ES-I3 (cell line): ENCODE measurements around the gene HAUS7.

Experiments
- H3K36me3 ChIP-seq: 2 replicates; pipeline ENCODE4 v1.6.1; 2013; ENCODE audit warnings: mild to moderate bottlenecking, low read length, control low read depth, moderate library complexity; ENCODE audit not compliant: insufficient read depth
- H3K4me1 ChIP-seq: 2 replicates; pipeline ENCODE4 v1.6.1; 2013; ENCODE audit warnings: mild to moderate bottlenecking, control low read depth, low read length; ENCODE audit not compliant: insufficient read depth
- H3K9ac ChIP-seq: 2 replicates; pipeline ENCODE4 v1.6.1; 2013; ENCODE audit warnings: low read depth, mild to moderate bottlenecking, low read length, moderate library complexity
- H3K9me3 ChIP-seq: 2 replicates; pipeline ENCODE4 v1.6.1; 2013; ENCODE audit warnings: mild to moderate bottlenecking, low read length, moderate library complexity; ENCODE audit not compliant: control insufficient read depth, insufficient read depth

Gene HAUS7

GRCh38 chrX:153447581-153447960 lies 22.8 kb downstream of the HAUS7 start:
- no peaks in the 10 kb centered on the region for H3K4me1 ChIP-seq
- H3K9ac ChIP-seq = no peak overlapping the region
- no peaks in the 10 kb centered on the region for H3K9me3 ChIP-seq
- no peaks in the 10 kb centered on the region for H3K36me3 ChIP-seq

GRCh38 chrX:153446950-153447580 lies 23.3 kb downstream of the HAUS7 start:
- H3K9me3 ChIP-seq = no peaks in the 10 kb centered on the region
- no peaks in the 10 kb centered on the region for H3K4me1 ChIP-seq
- H3K36me3 ChIP-seq = no peaks in the 10 kb centered on the region
- no peak overlapping the region for H3K9ac ChIP-seq

- Histone ChIP-seq H3K4me1 (no peaks in the 10 kb centered on the region), H3K9ac (no peak overlapping the region), H3K9me3 (no peaks in the 10 kb centered on the region), H3K36me3 (no peaks in the 10 kb centered on the region)
Observed at GRCh38 chrX:153446636-153446936, 23.8 kb downstream of the HAUS7 start.

- Histone ChIP-seq H3K36me3 (no peaks in the 10 kb centered on the region), H3K9me3 (no peaks in the 10 kb centered on the region), H3K4me1 (no peaks in the 10 kb centered on the region), H3K9ac (no peak within 1 kb of the TSS)
Observed at GRCh38 chrX:153445856-153446635, 24.3 kb downstream of the HAUS7 start, which contains the start of gene TREX2. Gene TREX2 (minus strand): TSS chrX:153446056. CDS start chrX:153445430, 626 bp downstream.

- Histone ChIP-seq H3K36me3 (no peaks in the 10 kb centered on the region), H3K9me3 (no peaks in the 10 kb centered on the region), H3K9ac (no peak overlapping the region), H3K4me1 (no peaks in the 10 kb centered on the region)
Observed at GRCh38 chrX:153445106-153445855, 25.1 kb downstream of the HAUS7 start.

- Histone ChIP-seq H3K4me1 (no peaks in the 10 kb centered on the region), H3K9me3 (no peaks in the 10 kb centered on the region), H3K36me3 (no peaks in the 10 kb centered on the region), H3K9ac (no peak overlapping the region)
Observed at GRCh38 chrX:153444333-153445011, 25.9 kb downstream of the HAUS7 start.

GRCh38 chrX:153443476-153444332 lies 26.7 kb downstream of the HAUS7 start:
- Histone ChIP-seq H3K36me3 (no peaks in the 10 kb centered on the region), H3K4me1 (no peaks in the 10 kb centered on the region), H3K9me3 (no peaks in the 10 kb centered on the region), H3K9ac (no peak overlapping the region)

- Histone ChIP-seq H3K4me1 (no peaks in the 10 kb centered on the region), H3K9me3 (no peaks in the 10 kb centered on the region), H3K9ac (no peak overlapping the region), H3K36me3 (no peaks in the 10 kb centered on the region)
Observed at GRCh38 chrX:153442463-153442862, 27.9 kb downstream of the HAUS7 start.

- H3K4me1 ChIP-seq = no peaks in the 10 kb centered on the region
- H3K9me3 ChIP-seq = no peaks in the 10 kb centered on the region
- H3K9ac ChIP-seq = no peak overlapping the region
- no peaks in the 10 kb centered on the region for H3K36me3 ChIP-seq
Observed at GRCh38 chrX:153441981-153442380, 28.4 kb downstream of the HAUS7 start.

- no peaks in the 10 kb centered on the region for H3K4me1 ChIP-seq
- no peak overlapping the region for H3K9ac ChIP-seq
- H3K36me3 ChIP-seq = no peaks in the 10 kb centered on the region
- H3K9me3 ChIP-seq = no peaks in the 10 kb centered on the region
Observed at GRCh38 chrX:153441296-153441695, 29.1 kb downstream of the HAUS7 start.

GRCh38 chrX:153440556-153441135 lies 29.7 kb downstream of the HAUS7 start:
- Histone ChIP-seq H3K36me3 (no peaks in the 10 kb centered on the region), H3K9ac (no peak overlapping the region), H3K4me1 (no peaks in the 10 kb centered on the region), H3K9me3 (no peaks in the 10 kb centered on the region)

GRCh38 chrX:153439977-153440376 lies 30.4 kb downstream of the HAUS7 start:
- no peaks in the 10 kb centered on the region for H3K9me3 ChIP-seq
- no peaks in the 10 kb centered on the region for H3K4me1 ChIP-seq
- H3K9ac ChIP-seq = no peak overlapping the region
- H3K36me3 ChIP-seq = no peaks in the 10 kb centered on the region

GRCh38 chrX:153438532-153438931 lies 31.8 kb downstream of the HAUS7 start:
- no peaks in the 10 kb centered on the region for H3K36me3 ChIP-seq
- H3K9ac ChIP-seq = no peak overlapping the region
- H3K9me3 ChIP-seq = no peaks in the 10 kb centered on the region
- H3K4me1 ChIP-seq = no peaks in the 10 kb centered on the region
